CD14-positive monocyte (primary cell): ENCODE data around the gene AIG1. TPM values are rescaled to one million over a fixed set of nuclear protein-coding genes. Genes with fewer than 3 reads are reported as not detected.
"Not testable (repeated sequence)": the region's sequence is repeated elsewhere in the genome, so short reads cannot be mapped to it uniquely, and the experiment has no call there.

ENCODE experiments used
- DNase-seq, 3 donors: peaks; one replicate each; pipeline ENCODE4 v3.0.0-alpha.2; 2011 to 2022
- H2AFZ ChIP-seq: 2 replicates; pipeline ENCODE4 v1.6.0; 2012; ENCODE audit warnings: mild to moderate bottlenecking, low read depth, low read length, inconsistent platforms; ENCODE audit not compliant: insufficient read depth, poor library complexity, severe bottlenecking
- H3K27ac ChIP-seq, 2 donors: 1 replicate in 1 of 2; 2 replicates in 1 of 2; pipeline ENCODE4 v1.5.1; 2012 to 2013; ENCODE audit warnings: low read length in 2 of 2, control low read depth in 1 of 2, inconsistent platforms in 1 of 2, low read depth in 1 of 2, mild to moderate bottlenecking in 1 of 2
- H3K27me3 ChIP-seq, 2 donors: one replicate each; pipeline versions ENCODE4 v1.6.0 to v1.6.1; 2011 to 2013; ENCODE audit warnings: low read length in 2 of 2; ENCODE audit not compliant: control insufficient read depth in 2 of 2, insufficient read depth in 2 of 2
- H3K36me3 ChIP-seq, 2 donors: replicated peaks in 1 of 2; 1 replicate in 1 of 2; 2 replicates in 1 of 2; pipeline versions ENCODE4 v1.5.1 to v1.6.1; 2012 to 2013; ENCODE audit warnings: low read length in 2 of 2, control low read depth in 1 of 2, inconsistent platforms in 1 of 2, mild to moderate bottlenecking in 1 of 2; ENCODE audit not compliant: insufficient read depth in 2 of 2, control insufficient read depth in 1 of 2
- H3K4me1 ChIP-seq, 2 donors: 1 replicate in 1 of 2; 2 replicates in 1 of 2; pipeline versions ENCODE4 v1.5.1 to v1.6.1; 2012 to 2013; ENCODE audit warnings: low read length in 2 of 2, control low read depth in 1 of 2, inconsistent platforms in 1 of 2, mild to moderate bottlenecking in 1 of 2, moderate library complexity in 1 of 2; ENCODE audit not compliant: insufficient read depth in 2 of 2, control insufficient read depth in 1 of 2
- H3K4me2 ChIP-seq: replicated peaks from 2 replicates; pipeline ENCODE3; 2012; ENCODE audit warnings: low read length, moderate library complexity, mild to moderate bottlenecking; ENCODE audit not compliant: poor library complexity, severe bottlenecking; ENCODE audit errors: extremely low read depth
- H3K4me3 ChIP-seq, 3 experiments: fragments of 200-600 bp in 1 of 3; sonication (generic) in 1 of 3; replicated peaks in 1 of 3; 1 replicate in 2 of 3; 2 replicates in 1 of 3; pipeline ENCODE4 v1.5.1; 2011 to 2013; ENCODE audit warnings: low read length in 3 of 3, mild to moderate bottlenecking in 3 of 3, control low read depth in 2 of 3, low read depth in 2 of 3, inconsistent platforms in 1 of 3, moderate library complexity in 1 of 3
- H3K79me2 ChIP-seq: 2 replicates; pipeline ENCODE4 v1.6.0; 2012; ENCODE audit warnings: mild to moderate bottlenecking, control low read depth, inconsistent platforms, low read length, moderate library complexity; ENCODE audit not compliant: insufficient read depth
- H3K9ac ChIP-seq: 2 replicates; pipeline ENCODE4 v1.6.0; 2017; ENCODE audit warnings: low read length, mild to moderate bottlenecking; ENCODE audit not compliant: insufficient read depth, poor library complexity, severe bottlenecking
- H3K9me3 ChIP-seq, 2 donors: replicated peaks in 1 of 2; 1 replicate in 1 of 2; 2 replicates in 1 of 2; pipeline versions ENCODE4 v1.5.1 to v1.6.1; 2012 to 2013; ENCODE audit warnings: low read length in 2 of 2, control low read depth in 1 of 2; ENCODE audit not compliant: control insufficient read depth in 1 of 2, insufficient read depth in 1 of 2
- H4K20me1 ChIP-seq: 2 replicates; pipeline ENCODE4 v1.6.0; 2012; ENCODE audit warnings: mild to moderate bottlenecking, low read length, control low read depth, moderate library complexity; ENCODE audit not compliant: insufficient read depth
- H3K27ac Mint-ChIP-seq, 7 donors: one replicate each; pipeline ENCODE4 v1.8.0; 2020; ENCODE audit warnings: mild to moderate bottlenecking in 7 of 7, mixed read lengths in 7 of 7, moderate library complexity in 6 of 7, inconsistent platforms in 2 of 7
- H3K27me3 Mint-ChIP-seq, 3 donors: one replicate each; pipeline ENCODE4 v1.8.0; 2021 to 2022; ENCODE audit warnings: low read depth in 3 of 3, mild to moderate bottlenecking in 3 of 3, mixed read lengths in 3 of 3, moderate library complexity in 3 of 3, inconsistent platforms in 1 of 3
- H3K36me3 Mint-ChIP-seq, 2 donors: one replicate each; pipeline ENCODE4 v1.8.0; 2020; ENCODE audit warnings: mixed read lengths in 2 of 2, inconsistent platforms in 1 of 2, mild to moderate bottlenecking in 1 of 2
- H3K4me1 Mint-ChIP-seq: one replicate; pipeline ENCODE4 v1.8.0; 2020; ENCODE audit warnings: mild to moderate bottlenecking, mixed read lengths
- H3K4me3 Mint-ChIP-seq, 2 donors: one replicate each; pipeline ENCODE4 v1.8.0; 2020; ENCODE audit warnings: mild to moderate bottlenecking in 2 of 2, mixed read lengths in 2 of 2, moderate library complexity in 1 of 2
- H3K9me3 Mint-ChIP-seq, 7 donors: one replicate each; pipeline ENCODE4 v1.8.0; 2020 to 2022; ENCODE audit warnings: mixed read lengths in 7 of 7, mild to moderate bottlenecking in 6 of 7, moderate library complexity in 6 of 7, inconsistent platforms in 2 of 7
- CTCF ChIP-seq: fragments of 200-600 bp; IDR thresholded peaks from one replicate; pipeline ENCODE4 v1.8.0; 2022; ENCODE audit warnings: antibody characterized with exemption, mild to moderate bottlenecking
- WGBS: methylation state at CpG from one replicate; pipeline ENCODE4 v1.1.5; 2013; ENCODE audit warnings: missing lambda C conversion rate; ENCODE audit not compliant: insufficient coverage; 5-methylcytosine and 5-hydroxymethylcytosine counted together
- intact Hi-C, 2 donors: fragments of 100-400 bp; cut with micrococcal nuclease; formaldehyde crosslinking; loops; one replicate each; pipeline versions ENCODE4 v1.15.0 to v1.15.1; 2023
- polyA plus RNA-seq, 3 donors: library from polyadenylated mRNA; depleted of rRNA in 1 of 3; unstranded in 2 of 3; stranded (reverse) in 1 of 3; fragments of 300-500 nt in 2 of 3; fragments of >200 nt in 1 of 3; fragmentation: Illumina TruSeq in 2 of 3; gene quantifications; 1 replicate in 2 of 3; 2 replicates in 1 of 3; pipeline ENCODE4 v1.2.3, GENCODE V29; 2012 to 2021

AIG1 gene
- polyA plus RNA-seq, 3 donors, result 6.7 to 7.6 (median 6.8) TPM

- DNase-seq, result no peak
- H3K4me3 Mint-ChIP-seq, result no peak overlapping the region
- H3K9me3 ChIP-seq, result peaks cover 0 to under 1% of the 10 kb centered on the region in 2 donors
- no peaks in the 10 kb centered on the region for H3K79me2 ChIP-seq
- H3K4me3 ChIP-seq, result no peak overlapping the region
- intact Hi-C loops, result no loop called here
- no peaks in the 10 kb centered on the region for H4K20me1 ChIP-seq
- no peaks in the 10 kb centered on the region for H3K4me1 ChIP-seq
- no peaks in the 10 kb centered on the region for H3K36me3 ChIP-seq
- no peaks in the 10 kb centered on the region for H3K27me3 ChIP-seq
- H3K9ac ChIP-seq, result no peak overlapping the region
- 96% methylated on average over 3 of the region's 3 CpGs for WGBS
- no peaks in the 10 kb centered on the region for H3K27me3 Mint-ChIP-seq
- peaks cover 0 to 2% (median 0%) of the 10 kb centered on the region in 7 donors for H3K9me3 Mint-ChIP-seq
- no peak overlapping the region for H3K27ac ChIP-seq
- no peaks in the 10 kb centered on the region for H3K4me1 Mint-ChIP-seq
- peak overlapping the region in 1 of 7 donors; percentile 28 for H3K27ac Mint-ChIP-seq
- no peak overlapping the region for H3K4me2 ChIP-seq
- no peak overlapping the region for H2AFZ ChIP-seq
- no peak for TF ChIP-seq CTCF
- H3K36me3 Mint-ChIP-seq, result peaks cover 3 to 4% of the 10 kb centered on the region in 2 donors
These were observed 76.0 kb downstream of the AIG1 start for GRCh38 chr6:143136647-143137046.

- Histone ChIP-seq H3K9me3 (no peaks in the 10 kb centered on the region), H3K9ac (no peak overlapping the region), H3K27ac (no peak overlapping the region), H3K4me3 (no peak overlapping the region), H3K79me2 (no peaks in the 10 kb centered on the region), H2AFZ (no peak overlapping the region), H3K4me1 (no peaks in the 10 kb centered on the region), H3K36me3 (no peaks in the 10 kb centered on the region), H3K4me2 (no peak overlapping the region), H3K27me3 (no peaks in the 10 kb centered on the region), H4K20me1 (no peaks in the 10 kb centered on the region)
- Mint-ChIP-seq H3K27ac (peak overlapping the region in 2 of 7 donors; percentile 0 to 17), H3K27me3 (no peaks in the 10 kb centered on the region), H3K4me1 (no peaks in the 10 kb centered on the region), H3K4me3 (no peak overlapping the region), H3K9me3 (no peaks in the 10 kb centered on the region), H3K36me3 (peaks cover 3 to 5% of the 10 kb centered on the region in 2 donors)
- WGBS, result 80% methylated on average over 1 of the region's 3 CpGs
- DNase-seq, result no peak
- intact Hi-C loops, result no loop called here
- no peak for TF ChIP-seq CTCF
These were observed 78.6 kb downstream of the AIG1 start for GRCh38 chr6:143139239-143139784.

- H3K9me3 Mint-ChIP-seq, H3K27ac Mint-ChIP-seq, intact Hi-C loops, H3K36me3 ChIP-seq, H3K4me3 ChIP-seq, H4K20me1 ChIP-seq, H3K27me3 Mint-ChIP-seq, H3K79me2 ChIP-seq, H3K4me2 ChIP-seq, H3K9ac ChIP-seq, H3K4me1 Mint-ChIP-seq, H2AFZ ChIP-seq, H3K9me3 ChIP-seq, H3K27ac ChIP-seq, H3K4me3 Mint-ChIP-seq, H3K36me3 Mint-ChIP-seq, H3K4me1 ChIP-seq, DNase-seq, H3K27me3 ChIP-seq: not testable (repeated sequence)
- WGBS, result 92% methylated on average over 4 of the region's 5 CpGs
These were observed 79.2 kb downstream of the AIG1 start for GRCh38 chr6:143139884-143140283.
